DND-41 (cell line): ENCODE results near the gene IGSF5.

Experiments
- EZH2 ChIP-seq: IDR thresholded peaks from 3 replicates; pipeline ENCODE4 v1.6.1; 2012; ENCODE audit warnings: borderline replicate concordance, low read depth, mild to moderate bottlenecking, moderate library complexity, low read length, inconsistent platforms; ENCODE audit not compliant: severe bottlenecking
- TF ChIP-seq, protein P1 (sequence below): IDR thresholded peaks from 2 replicates; pipeline ENCODE4 v1.5.1; 2012; ENCODE audit warnings: borderline replicate concordance, low read length, moderate library complexity, mild to moderate bottlenecking; ENCODE audit not compliant: poor library complexity, severe bottlenecking; ENCODE audit errors: extremely low read depth

DNA sequence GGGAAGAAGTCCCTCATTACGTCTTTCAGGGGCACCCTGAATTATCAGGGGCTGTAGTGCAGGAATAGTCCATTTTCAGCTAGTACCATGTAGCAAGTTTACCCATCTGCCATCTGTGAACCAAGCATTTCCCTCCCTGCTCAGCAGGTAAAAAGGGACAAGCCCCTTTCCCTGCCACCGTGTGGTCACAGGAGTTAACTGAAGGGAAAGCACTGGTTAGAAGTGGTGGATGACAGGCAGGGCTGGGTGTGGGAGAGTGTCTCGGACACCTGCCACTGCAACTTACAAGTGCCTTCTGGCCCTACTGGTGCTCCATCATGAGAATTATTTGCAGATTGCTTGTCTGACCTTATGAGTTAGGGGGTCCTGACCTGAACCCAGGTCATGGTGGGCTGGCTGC, 32.0 kb upstream of the IGSF5 start:
- TF ChIP-seq, protein P1, sequence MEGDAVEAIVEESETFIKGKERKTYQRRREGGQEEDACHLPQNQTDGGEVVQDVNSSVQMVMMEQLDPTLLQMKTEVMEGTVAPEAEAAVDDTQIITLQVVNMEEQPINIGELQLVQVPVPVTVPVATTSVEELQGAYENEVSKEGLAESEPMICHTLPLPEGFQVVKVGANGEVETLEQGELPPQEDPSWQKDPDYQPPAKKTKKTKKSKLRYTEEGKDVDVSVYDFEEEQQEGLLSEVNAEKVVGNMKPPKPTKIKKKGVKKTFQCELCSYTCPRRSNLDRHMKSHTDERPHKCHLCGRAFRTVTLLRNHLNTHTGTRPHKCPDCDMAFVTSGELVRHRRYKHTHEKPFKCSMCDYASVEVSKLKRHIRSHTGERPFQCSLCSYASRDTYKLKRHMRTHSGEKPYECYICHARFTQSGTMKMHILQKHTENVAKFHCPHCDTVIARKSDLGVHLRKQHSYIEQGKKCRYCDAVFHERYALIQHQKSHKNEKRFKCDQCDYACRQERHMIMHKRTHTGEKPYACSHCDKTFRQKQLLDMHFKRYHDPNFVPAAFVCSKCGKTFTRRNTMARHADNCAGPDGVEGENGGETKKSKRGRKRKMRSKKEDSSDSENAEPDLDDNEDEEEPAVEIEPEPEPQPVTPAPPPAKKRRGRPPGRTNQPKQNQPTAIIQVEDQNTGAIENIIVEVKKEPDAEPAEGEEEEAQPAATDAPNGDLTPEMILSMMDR, result peak; percentile 11
- no peak for TF ChIP-seq EZH2
